Activated CD8-positive, alpha-beta memory T cell treated with anti-CD3 and anti-CD28 coated beads, Interleukin-2, amount 50 U/mL, for 4 hours (primary cell): Measurements from ENCODE around the gene CYB561D1.
A peak's percentile ranks its signal among the peaks of the same experiment; 100 is the strongest.
"Not testable (repeated sequence)": the region's sequence is repeated elsewhere in the genome, so short reads cannot be mapped to it uniquely, and the experiment has no call there.

ENCODE experiments used
- DNase-seq: peaks from one replicate; pipeline ENCODE4 v3.0.0-alpha.2; 2020

Gene CYB561D1, protein sequence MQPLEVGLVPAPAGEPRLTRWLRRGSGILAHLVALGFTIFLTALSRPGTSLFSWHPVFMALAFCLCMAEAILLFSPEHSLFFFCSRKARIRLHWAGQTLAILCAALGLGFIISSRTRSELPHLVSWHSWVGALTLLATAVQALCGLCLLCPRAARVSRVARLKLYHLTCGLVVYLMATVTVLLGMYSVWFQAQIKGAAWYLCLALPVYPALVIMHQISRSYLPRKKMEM

DNA sequence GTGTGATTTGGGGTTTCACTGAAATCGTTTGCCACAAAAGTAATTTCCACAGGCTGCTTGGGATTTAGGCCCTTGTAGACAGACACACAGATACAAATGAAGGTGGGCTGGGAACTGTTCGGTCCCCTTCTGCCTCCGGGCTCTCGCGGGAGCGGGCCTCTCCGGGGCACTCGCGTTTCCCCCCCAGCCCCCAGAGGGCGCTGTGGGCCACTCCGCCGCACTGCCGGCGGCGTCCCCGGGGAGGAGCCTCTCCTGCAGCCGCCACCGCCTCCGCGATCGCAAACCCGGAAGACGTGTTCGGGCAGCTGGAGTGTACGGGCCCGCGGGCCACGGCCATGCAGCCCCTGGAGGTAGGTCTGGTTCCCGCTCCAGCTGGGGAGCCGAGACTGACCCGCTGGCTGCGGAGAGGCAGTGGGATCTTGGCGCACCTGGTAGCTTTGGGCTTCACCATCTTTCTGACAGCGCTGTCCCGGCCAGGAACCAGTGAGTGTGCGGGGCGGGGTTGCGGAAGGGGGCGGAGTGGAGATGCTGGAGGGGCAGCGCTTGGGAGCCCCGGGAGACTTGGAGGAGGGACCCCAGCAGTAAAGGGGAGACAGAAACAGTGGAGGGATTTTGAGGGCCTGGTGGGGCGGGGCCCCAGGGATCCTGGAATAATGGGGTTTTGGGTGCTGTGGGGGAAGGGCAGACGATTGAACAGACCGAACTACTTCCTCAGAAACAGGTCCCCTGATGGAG is at the start of gene CYB561D1:
Gene CYB561D1 (plus strand): TSS at position 290 of the 735 bp plus-strand sequence. CDS start 46 bp downstream, at position 336.
- peak; percentile 91 for DNase-seq

DNA sequence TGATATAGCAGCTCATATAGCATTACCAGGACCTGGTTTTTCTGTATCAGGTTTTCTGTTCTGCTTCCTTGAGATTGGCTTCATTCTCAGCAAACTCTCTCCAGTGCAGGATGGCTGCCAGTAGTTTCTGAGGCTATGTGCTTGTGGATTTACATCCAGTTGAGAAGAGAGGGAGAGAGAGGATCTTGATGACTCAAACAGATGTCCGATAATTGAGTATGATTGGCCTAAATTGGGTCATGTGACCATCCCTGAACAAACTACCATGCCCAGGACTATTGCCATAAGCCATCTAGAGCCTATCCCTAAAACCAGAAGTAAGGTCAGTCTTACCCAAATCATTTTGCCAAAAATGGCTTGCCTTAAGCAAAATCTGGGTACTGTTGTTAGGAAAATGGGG is 49.5 kb upstream of the CYB561D1 start:
- DNase-seq = no peak

DNA sequence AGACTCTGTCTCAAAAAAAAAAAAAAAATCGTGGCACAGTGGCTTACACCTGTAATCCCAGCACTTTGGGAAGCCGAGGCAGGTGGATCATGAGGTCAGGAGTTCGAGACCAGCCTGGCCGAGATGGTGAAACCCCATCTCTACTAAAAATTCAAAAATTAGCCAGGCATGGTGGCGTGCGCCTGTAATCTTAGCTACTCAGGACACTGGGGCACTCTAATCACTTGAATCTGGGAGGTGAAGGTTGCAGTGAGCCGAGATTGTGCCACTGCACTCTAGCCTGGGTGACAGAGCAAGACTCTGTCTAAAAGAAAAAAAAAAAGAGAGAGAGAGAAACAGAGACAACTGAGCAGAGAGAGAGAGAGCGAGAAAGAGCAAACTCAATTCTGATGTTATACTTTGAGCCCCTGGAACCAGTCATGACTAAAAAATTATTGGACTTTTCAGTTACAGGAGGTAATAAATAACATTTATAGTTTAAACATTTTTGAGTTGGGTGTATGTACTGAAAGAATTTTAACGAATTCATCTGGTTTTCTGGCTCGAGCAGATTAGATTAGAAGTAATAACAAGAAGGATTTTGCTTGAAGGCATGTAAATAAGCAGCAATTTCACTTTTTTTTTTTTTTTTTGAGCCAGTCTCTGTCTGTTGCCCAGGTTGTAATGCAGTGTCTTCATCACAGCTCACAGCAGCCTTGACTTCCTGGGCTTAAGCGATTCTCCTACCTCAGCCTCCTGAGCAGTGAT is 47.8 kb upstream of the CYB561D1 start:
- not testable (repeated sequence) for DNase-seq

DNA sequence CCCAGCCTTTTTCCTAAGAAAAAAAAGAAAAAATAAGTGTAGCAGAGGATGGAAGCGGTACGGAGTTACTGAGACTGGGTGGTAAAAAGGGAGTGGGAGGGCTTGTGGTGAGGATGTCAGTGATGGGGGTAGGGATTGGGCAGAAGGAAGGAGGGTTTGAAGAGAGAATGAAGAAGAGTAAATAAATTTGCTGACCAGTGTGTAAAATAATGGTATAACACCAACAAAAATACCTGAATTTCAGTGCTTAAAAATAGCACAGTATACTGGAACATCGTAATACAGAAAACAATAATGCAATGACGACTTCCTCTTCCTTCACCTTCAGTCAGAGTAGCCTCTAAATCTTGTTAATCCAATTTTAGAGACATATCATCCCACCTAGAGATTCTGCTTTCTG is 46.4 kb upstream of the CYB561D1 start:
- no peak for DNase-seq

DNA sequence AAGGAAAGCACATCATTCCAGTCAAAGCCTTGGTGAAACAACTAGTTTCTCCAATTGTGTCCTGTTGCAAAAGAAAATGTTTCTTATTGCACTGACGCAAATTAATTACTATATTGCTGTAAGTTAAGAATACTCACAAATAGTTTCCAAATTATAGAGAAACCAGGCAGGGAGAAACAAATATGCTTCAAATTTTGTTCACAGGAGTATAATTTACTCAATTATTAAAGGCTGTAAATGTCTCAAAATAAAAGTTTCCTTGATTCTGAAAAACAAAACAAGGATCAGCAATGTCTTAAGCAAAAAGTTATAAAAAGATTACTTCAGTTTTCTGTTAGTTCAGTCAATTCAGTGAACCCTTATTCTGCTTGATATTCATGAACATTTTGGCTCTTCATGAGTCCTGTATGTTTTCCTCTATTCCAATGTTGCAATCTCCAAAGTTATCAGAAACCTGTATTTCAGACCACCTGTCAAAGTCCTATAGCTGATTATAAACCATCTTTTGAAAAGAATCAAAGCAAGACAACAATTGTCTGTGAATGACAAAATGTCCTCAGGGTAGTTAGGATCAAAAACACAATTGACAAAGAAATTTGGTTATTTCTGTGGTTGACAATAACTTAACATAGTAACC is 39.3 kb upstream of the CYB561D1 start:
- no peak for DNase-seq

DNA sequence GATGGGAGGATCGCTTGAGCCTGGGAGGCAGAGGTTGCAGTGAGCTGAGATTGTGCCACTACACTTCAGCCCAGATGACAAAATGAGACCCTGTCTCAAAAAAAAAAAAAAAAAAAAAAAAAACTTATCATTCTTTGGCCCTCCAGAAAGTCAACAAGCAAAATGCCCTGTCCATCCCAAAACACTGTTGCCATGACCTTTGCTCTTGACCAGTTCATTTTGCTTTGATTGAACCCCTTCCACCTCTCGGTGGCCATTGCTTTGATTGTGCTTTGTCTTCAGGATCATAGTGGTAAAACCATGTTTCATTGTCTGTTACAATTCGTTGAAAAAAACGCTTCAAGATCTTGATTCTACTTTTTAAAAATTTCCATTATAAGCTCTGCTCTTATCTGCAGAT is 36.1 kb upstream of the CYB561D1 start:
- no peak for DNase-seq

DNA sequence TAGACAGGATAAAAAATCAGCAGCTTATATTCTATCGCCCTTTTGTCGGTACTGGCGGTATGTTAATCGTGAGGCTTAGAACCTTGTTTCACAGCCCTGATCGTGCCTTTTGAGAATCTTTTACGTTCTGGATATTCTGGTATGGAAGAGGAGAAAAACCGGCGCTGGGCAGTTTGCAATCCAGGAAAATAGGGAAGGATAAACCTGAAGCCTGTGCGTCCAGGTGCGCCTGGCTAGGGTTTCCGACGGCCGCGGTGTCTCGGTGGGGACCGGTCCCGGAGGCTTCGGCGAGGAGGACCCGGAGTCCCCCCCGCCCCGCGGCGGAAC is 27.8 kb upstream of the CYB561D1 start:
- no peak for DNase-seq

DNA sequence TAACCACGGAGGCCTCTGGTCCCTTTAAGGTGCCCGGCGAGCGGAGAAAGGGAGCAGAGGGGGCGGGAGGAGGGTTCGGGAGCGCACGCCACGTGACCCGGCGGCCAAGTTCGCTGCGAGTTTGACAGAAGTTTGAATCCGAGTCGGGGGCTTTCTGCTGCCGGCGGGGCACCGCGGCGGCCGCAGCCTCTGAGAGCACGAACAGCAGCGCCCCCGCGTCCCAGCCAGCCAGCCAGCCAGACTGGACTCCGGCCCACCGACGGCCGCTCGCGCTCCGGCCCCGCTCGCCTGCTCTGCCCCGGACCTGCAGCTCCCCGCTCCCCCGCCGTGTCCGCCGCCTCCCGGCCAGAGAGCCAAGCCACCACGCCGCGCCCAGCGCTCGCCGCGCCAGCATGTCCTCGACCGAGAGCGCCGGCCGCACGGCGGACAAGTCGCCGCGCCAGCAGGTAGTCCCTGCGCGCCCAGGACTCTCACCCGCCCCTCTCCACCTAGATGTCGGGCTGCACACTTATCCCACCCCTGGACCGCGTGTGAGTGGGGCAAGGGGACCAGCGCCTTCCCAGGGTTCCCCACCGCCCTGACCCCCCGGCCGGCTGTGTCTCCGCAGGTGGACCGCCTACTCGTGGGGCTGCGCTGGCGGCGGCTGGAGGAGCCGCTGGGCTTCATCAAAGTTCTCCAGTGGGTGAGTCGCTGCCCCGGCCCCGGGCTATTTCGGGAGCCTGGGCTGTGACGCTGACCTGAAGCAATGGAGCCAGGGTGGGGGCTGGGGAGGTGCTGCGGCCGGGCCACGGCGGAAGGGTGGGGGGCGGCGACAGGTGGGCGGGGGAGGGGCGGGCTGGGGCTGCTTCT is 27.2 kb upstream of the CYB561D1 start, which contains the start of gene SYPL2:
Gene SYPL2 (plus strand): TSS at position 95 of the 849 bp plus-strand sequence. CDS start 298 bp downstream, at position 393.
- DNase-seq = peak; percentile 44

DNA sequence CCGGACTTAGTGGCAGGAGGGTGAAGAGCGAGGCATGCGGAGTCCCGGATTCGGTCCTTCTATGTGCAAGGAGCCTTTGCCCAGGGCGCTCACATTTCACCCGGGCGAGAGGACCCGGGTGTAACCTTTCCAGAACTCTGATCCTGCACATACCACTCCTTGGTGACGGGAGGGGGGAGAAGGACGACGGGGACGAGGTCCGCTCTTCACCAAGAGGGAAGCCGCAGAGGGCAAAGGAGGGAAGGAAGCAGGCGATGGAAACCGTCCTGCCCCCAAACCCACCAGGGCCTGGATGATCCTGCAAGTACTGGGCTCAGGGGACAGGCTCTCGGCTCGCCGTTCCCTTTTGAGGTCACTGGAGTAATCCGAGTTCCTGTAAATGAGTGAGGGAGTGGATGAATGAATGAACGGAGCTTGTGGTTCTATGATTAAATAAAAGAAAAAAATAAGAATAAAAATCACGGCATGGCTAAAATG is 26.6 kb upstream of the CYB561D1 start:
- DNase-seq = no peak

DNA sequence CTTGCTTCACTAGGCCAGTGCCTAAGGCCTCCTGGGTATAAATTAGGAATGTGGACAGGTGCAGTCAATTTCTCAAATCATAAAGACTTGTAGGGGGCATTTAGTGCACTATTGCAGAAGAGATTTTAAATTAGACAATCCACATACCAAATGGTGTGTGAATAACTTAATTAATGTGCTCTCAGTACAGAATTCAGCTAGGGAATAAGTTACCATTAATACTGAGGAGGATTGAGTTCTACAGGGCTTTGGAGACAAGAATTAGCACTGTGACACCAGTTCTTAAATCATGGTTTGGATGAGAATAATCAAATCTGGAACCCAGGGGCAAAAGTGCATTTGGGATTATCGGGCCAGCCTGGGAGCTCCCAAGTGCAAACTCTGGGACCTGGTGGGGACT is 25.8 kb upstream of the CYB561D1 start:
- DNase-seq = no peak

DNA sequence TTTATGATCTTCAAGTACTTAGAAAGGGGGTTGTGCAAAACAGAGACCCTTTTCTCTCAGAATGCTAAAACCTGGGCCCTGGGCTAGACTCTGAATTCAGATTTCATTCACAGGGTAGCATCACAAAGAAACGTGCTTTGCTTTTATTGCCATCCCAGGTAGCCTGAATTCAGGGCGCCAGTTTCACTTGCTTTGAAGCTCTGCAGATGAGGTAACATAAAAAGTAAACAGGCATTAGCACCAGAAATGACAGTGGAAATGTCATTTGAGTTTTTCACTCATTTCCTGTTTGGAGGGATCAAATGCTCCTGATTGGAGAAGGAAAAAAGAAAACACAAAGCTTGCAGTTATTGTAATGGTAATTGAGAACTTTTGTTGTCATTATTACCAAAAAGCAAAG is 25.0 kb upstream of the CYB561D1 start:
- DNase-seq = no peak

DNA sequence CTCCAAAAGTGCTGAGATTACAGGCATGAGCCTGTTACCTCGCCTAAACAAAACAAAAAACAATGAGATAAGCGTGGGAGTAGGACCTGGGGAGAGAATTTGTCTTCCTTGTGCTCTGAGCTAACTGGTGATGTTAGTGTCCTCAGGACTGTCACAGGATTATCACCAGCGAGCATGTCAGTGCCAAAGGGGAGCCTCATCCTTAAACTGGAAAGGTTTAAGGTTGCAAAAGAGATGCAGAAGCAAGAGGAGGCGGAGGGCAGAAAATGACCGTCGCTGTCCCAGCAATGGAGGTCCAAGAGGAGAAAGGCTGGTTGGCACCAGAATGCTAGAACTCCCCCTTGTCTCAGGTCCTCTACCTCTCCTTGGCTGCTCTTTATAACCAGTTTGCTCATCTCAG is 23.6 kb upstream of the CYB561D1 start:
- DNase-seq = no peak

DNA sequence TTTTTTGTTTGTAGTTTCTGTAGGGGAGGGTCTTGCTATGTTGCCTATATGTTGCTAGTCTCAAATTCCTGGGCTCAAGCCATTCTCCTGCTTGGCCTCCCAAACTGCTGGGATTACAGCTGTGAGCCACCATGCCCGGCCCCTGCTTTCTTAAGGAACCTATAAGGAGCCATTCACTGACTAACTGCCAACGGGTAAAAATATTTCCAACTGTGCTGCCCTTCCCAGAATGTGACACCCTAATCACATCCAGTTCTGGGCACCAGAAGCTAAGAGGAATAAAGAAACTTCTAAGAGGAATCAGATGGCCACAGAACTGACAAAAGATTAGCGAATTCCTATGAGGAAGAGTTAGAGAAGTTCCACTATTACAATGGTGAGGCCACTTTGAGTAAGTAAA is 21.1 kb upstream of the CYB561D1 start:
- no peak for DNase-seq

DNA sequence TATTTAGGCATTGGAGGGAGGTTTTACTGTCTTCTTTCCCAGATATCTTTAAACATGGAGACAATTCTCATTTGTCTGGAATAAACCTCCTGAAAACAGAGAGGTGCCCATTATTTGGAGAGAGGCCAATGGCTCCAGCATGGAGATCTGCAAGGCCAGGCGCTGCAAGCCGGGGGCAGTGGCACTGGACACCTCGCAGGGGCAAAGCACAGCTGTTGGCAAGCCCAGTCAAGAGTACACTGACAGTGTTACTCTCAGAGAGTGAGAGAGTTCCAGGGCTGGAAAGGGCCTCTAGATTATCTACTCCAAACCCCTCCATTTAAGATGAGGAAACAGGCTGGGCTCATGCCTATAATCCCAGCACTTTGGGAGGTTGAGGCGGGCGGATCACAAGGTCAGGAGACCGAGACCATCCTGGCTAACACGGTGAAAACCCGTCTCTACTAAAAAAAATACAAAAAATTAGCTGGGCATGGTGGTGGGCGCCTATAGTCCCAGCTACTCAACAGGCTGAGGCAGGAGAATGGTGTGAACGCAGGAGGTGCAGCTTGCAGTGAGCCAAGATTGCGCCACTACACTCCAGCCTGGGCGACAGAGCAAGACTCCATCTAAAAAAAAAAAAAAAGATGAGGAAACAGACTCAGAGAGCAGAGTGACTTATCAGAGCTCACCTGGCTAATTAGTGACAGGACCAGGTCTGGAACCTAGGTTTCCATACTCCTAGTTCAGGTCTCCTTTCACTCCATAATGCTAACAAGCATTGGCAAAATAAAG is 20.4 kb upstream of the CYB561D1 start:
- DNase-seq = not testable (repeated sequence)

DNA sequence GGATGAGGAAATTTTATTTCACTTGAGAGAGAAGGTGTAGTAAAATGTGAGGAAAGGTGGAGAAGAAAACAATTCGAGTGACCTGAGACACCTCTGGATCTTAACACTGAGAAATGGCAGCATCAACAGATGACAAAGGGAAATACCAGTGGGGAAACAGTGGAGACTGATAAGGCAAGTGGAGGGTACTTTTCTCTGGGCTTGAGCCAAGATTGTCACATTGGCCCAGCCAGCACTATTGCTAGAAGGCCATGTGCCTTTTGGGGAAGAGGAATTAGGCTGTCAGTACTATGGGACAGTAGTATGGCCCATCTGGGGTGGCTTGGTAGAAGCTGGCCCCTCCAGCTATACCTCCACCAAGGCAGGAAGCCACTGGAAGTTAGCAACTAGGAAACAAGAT is 19.2 kb upstream of the CYB561D1 start:
- DNase-seq = no peak

DNA sequence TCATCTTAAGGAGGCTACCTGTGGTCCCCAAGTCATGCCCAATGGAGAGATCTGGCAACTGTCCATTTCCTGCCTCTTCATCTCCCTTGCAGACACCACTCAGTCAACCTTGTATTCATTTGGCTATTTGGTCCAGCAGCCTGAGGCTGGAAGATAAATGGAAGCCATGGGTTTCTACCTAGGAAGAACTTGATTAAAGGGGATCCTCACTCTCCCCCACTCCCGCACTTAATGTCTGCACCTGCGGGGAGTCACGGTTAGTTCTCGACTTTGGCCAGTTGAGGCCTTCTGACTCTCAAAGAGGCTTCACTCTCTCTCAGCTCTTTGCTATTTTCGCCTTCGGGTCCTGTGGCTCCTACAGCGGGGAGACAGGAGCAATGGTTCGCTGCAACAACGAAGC is 18.6 kb upstream of the CYB561D1 start:
- no peak for DNase-seq

DNA sequence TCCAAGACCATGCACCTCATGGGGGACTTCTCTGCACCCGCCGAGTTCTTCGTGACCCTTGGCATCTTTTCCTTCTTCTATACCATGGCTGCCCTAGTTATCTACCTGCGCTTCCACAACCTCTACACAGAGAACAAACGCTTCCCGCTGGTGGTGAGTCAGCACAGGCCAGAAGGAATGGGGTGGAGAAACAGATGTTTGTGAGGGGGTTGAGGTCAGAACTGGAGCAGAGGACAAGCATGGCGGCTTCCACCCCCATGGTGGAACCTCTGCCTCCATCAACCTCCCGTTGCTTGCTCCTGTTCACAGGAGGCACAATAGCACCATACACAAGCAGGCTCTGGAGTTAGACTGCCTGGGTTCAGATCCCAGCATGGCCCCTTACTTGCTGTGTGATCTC is 17.1 kb upstream of the CYB561D1 start:
- no peak for DNase-seq

DNA sequence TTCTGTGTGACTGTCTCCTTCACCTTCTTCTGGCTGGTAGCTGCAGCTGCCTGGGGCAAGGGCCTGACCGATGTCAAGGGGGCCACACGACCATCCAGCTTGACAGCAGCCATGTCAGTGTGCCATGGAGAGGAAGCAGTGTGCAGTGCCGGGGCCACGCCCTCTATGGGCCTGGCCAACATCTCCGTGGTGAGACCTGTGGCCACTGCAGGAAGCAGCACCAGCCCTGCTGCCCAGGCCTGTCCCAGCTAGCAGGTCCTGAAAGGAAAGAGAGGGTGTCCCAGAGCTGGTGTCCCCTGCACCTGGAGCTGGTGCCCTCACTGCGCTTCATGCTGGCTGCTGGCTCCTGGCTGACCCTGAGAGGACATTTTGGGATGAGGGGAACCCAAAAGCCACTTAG is 16.1 kb upstream of the CYB561D1 start:
- no peak for DNase-seq

DNA sequence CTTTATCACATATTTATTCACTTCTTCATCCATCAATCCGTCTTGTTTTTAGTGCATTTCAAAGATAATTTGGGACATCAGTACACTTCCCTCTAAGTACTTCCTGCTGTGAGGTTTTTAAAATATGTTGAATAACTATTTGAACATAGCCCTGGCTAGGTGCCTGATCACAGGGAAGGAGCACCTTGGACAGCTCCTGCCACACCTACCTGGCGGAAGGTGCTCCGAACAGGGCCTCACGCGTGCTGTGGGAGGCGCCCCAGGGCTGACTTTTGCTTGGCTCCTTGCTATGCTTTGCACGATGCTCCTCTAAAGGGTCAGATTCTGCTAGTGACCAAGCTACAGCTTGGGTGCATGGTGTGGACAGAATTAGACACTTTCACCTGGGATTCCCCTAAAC is 15.1 kb upstream of the CYB561D1 start:
- DNase-seq = peak; percentile 22

DNA sequence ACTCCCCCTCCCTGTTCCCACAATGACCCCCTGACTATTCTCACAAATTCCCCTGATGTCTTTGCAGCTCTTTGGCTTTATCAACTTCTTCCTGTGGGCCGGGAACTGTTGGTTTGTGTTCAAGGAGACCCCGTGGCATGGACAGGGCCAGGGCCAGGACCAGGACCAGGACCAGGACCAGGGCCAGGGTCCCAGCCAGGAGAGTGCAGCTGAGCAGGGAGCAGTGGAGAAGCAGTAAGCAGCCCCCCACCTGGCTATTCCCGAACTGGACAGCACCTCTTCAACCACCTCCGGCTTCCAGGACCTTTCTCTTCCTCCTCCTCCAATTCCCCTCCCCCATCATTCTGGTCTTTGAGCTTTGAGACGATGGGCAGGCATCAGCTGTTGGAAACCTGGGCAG is 14.6 kb upstream of the CYB561D1 start:
- no peak for DNase-seq

DNA sequence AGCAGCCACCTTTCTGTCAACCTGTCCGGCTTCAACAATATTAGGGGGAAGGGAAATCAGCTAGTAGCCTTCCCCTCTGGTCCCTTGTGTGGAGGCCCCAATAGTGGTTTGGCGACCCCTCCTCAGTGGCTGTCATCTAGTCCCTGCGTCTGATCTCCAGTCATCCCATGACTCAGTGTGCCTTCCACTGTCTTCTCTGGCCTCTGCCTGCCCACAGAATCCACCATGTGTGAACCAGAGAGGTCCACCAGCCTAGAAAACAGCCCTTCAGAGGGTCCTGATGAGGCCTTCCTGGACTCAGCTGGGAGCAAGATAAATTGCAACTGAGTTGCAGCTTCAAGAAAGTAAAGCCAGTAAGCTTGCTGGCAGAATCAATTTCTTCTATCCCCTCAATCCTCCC is 14.0 kb upstream of the CYB561D1 start:
- no peak for DNase-seq

DNA sequence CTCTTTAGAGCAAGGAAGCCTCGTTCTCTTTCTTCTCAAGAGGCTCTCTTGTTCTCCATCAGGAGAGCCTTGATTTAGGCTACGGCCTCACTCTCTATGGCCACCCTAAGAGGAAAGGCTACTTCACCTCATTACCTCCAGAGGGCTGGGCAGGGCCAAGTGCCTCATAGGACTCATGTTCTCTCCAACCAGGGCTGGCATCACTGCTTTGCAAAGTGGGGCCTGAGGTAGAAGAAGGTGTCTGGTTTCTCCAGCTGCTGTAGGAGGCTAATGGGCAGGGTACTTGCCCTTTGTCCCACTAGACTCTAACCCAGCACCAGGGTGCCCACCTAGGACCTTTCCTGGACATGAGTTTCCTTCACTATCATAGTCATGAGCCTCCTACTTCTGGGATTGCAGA is 12.2 kb upstream of the CYB561D1 start:
- DNase-seq = no peak
